HG03558 (cell line): ENCODE data around the gene FBLN1.

ENCODE experiments used
- ATAC-seq: cut with Tn5 transposase; IDR thresholded peaks from one replicate; pipeline ENCODE4 v1.9.1; 2021; ENCODE audit warnings: moderate number of reproducible peaks; ENCODE audit not compliant: unreplicated experiment; ENCODE audit errors: extremely low read depth

The FBLN1 gene

GRCh38 chr22:45629469-45630089, 126.9 kb downstream of the FBLN1 start:
- no peak for ATAC-seq

- no peak for ATAC-seq
Observed at GRCh38 chr22:45630436-45630835, 127.8 kb downstream of the FBLN1 start.

GRCh38 chr22:45631140-45631840, 128.6 kb downstream of the FBLN1 start:
- no peak for ATAC-seq

GRCh38 chr22:45631841-45632238, 129.2 kb downstream of the FBLN1 start:
- no peak for ATAC-seq

GRCh38 chr22:45632791-45633515, 130.3 kb downstream of the FBLN1 start:
- ATAC-seq = no peak

- ATAC-seq = no peak
Observed at GRCh38 chr22:45636683-45637082, 134.0 kb downstream of the FBLN1 start.

- no peak for ATAC-seq
Observed at GRCh38 chr22:45638197-45638596, 135.5 kb downstream of the FBLN1 start.

GRCh38 chr22:45638834-45639746, 136.4 kb downstream of the FBLN1 start:
- no peak for ATAC-seq

- no peak for ATAC-seq
Observed at GRCh38 chr22:45639747-45640102, 137.0 kb downstream of the FBLN1 start.

- ATAC-seq = no peak
Observed at GRCh38 chr22:45640291-45640940, 137.7 kb downstream of the FBLN1 start.

GRCh38 chr22:45640941-45641621, 138.4 kb downstream of the FBLN1 start:
- ATAC-seq = no peak

- no peak for ATAC-seq
Observed at GRCh38 chr22:45642986-45643385, 140.3 kb downstream of the FBLN1 start.

- ATAC-seq = no peak
Observed at GRCh38 chr22:45644714-45645113, 142.0 kb downstream of the FBLN1 start.

GRCh38 chr22:45645150-45645525, 142.5 kb downstream of the FBLN1 start:
- no peak for ATAC-seq

GRCh38 chr22:45645526-45646414, 143.1 kb downstream of the FBLN1 start:
- no peak for ATAC-seq

- ATAC-seq = no peak
Observed at GRCh38 chr22:45647532-45648225, 145.0 kb downstream of the FBLN1 start.

GRCh38 chr22:45648301-45649117, 145.8 kb downstream of the FBLN1 start:
- ATAC-seq = no peak
